ENCODE measurements around the gene JAZF1.
"Not testable (repeated sequence)": the region's sequence is repeated elsewhere in the genome, so short reads cannot be mapped to it uniquely, and the experiment has no call there.

The JAZF1 gene

GRCh38 chr7:27895551-27895950 is 285.0 kb downstream of the JAZF1 start:
- DNase-seq, result no peak

GRCh38 chr7:27890205-27890849 is 290.3 kb downstream of the JAZF1 start:
- DNase-seq, result no peak

- no peak for DNase-seq
Observed at GRCh38 chr7:27889800-27890199, 290.8 kb downstream of the JAZF1 start.

GRCh38 chr7:27888736-27889135 is 291.9 kb downstream of the JAZF1 start:
- DNase-seq, result no peak

- DNase-seq, result not testable (repeated sequence)
Observed at GRCh38 chr7:27886710-27887109, 293.9 kb downstream of the JAZF1 start.

- DNase-seq, result no peak
Observed at GRCh38 chr7:27885652-27886051, 294.9 kb downstream of the JAZF1 start.

- no peak for DNase-seq
Observed at GRCh38 chr7:27883696-27884095, 296.9 kb downstream of the JAZF1 start.

GRCh38 chr7:27876756-27877155 is 303.8 kb downstream of the JAZF1 start:
- DNase-seq, result no peak

- DNase-seq, result no peak
Observed at GRCh38 chr7:27875832-27876231, 304.8 kb downstream of the JAZF1 start.

- DNase-seq, result no peak
Observed at GRCh38 chr7:27875061-27875460, 305.5 kb downstream of the JAZF1 start.

GRCh38 chr7:27873981-27874957 is 306.3 kb downstream of the JAZF1 start:
- DNase-seq, result no peak

- DNase-seq, result no peak
Observed at GRCh38 chr7:27872356-27873275, 308.0 kb downstream of the JAZF1 start.

- no peak for DNase-seq
Observed at GRCh38 chr7:27871866-27872265, 308.7 kb downstream of the JAZF1 start.

- DNase-seq, result no peak
Observed at GRCh38 chr7:27871086-27871485, 309.5 kb downstream of the JAZF1 start.

- DNase-seq, result no peak
Observed at GRCh38 chr7:27870595-27870994, 310.0 kb downstream of the JAZF1 start.

- no peak for DNase-seq
Observed at GRCh38 chr7:27869056-27869455, 311.5 kb downstream of the JAZF1 start.

- no peak for DNase-seq
Observed at GRCh38 chr7:27868131-27868550, 312.5 kb downstream of the JAZF1 start.

- no peak for DNase-seq
Observed at GRCh38 chr7:27866828-27867672, 313.5 kb downstream of the JAZF1 start.

- DNase-seq, result no peak
Observed at GRCh38 chr7:27866256-27866655, 314.3 kb downstream of the JAZF1 start.

GRCh38 chr7:27863880-27864279 is 316.7 kb downstream of the JAZF1 start:
- no peak for DNase-seq

GRCh38 chr7:27861747-27862146 is 318.8 kb downstream of the JAZF1 start:
- DNase-seq, result no peak

GRCh38 chr7:27860800-27861199 is 319.8 kb downstream of the JAZF1 start:
- DNase-seq, result no peak
